B cell (primary cell): Measurements from ENCODE around the gene RPS18. TPM values are rescaled to one million over a fixed set of nuclear protein-coding genes. Genes with fewer than 3 reads are reported as not detected.

Source experiments
- polyA plus RNA-seq: library from polyadenylated mRNA; depleted of rRNA; stranded (reverse); fragments of >200 nt; gene quantifications from 2 replicates; pipeline ENCODE4 v1.2.3, GENCODE V29; 2012
- total RNA-seq, 2 donors: library from RNA; stranded (reverse); fragments of 120-200 nt in 1 of 2; gene quantifications; 1 replicate in 1 of 2; 2 replicates in 1 of 2; pipeline versions ENCODE4 v1.2.3 to v1.2.4, GENCODE V29; 2013 to 2022

Gene RPS18
- total and polyA plus RNA-seq, 2 donors (not counting 1 experiment from before 2014, with no cell fraction given) = 3,830 to 5,829 TPM

Other genes starting within 250 kb of the RPS18 start
- 665 and 702 TPM in 2 replicates for gene HLA-DPA1, start 198.4 kb upstream of the RPS18 start, total RNA-seq
- gene HLA-DPA1, start 198.4 kb upstream of the RPS18 start, polyA plus RNA-seq = 559 and 2,256 TPM in 2 replicates
- gene HLA-DPB1, start 196.1 kb upstream of the RPS18 start, total RNA-seq = 1,068 and 1,104 TPM in 2 replicates
- 921 and 1,578 TPM in 2 replicates for gene HLA-DPB1, start 196.1 kb upstream of the RPS18 start, polyA plus RNA-seq
- gene COL11A2, start 79.6 kb upstream of the RPS18 start, total RNA-seq = 0.39 and 0.66 TPM in 2 replicates
- gene COL11A2, start 79.6 kb upstream of the RPS18 start, polyA plus RNA-seq = 0.82 and 0.88 TPM in 2 replicates
- gene RXRB, start 71.4 kb upstream of the RPS18 start, total RNA-seq = 94.1 and 99.9 TPM in 2 replicates
- 82.3 and 88.3 TPM in 2 replicates for gene RXRB, start 71.4 kb upstream of the RPS18 start, polyA plus RNA-seq
- 26.1 and 29.6 TPM in 2 replicates for gene SLC39A7, start 71.2 kb upstream of the RPS18 start, total RNA-seq
- gene SLC39A7, start 71.2 kb upstream of the RPS18 start, polyA plus RNA-seq = 18.7 and 22.2 TPM in 2 replicates
- 10.8 and 12.9 TPM in 2 replicates for gene HSD17B8, start 67.4 kb upstream of the RPS18 start, total RNA-seq
- gene HSD17B8, start 67.4 kb upstream of the RPS18 start, polyA plus RNA-seq = 12.8 and 25.5 TPM in 2 replicates
- gene RING1, start 63.6 kb upstream of the RPS18 start, total RNA-seq = 43.4 and 44.2 TPM in 2 replicates
- 34.9 and 37.1 TPM in 2 replicates for gene RING1, start 63.6 kb upstream of the RPS18 start, polyA plus RNA-seq
- gene VPS52, start 199 bp upstream of the RPS18 start, total RNA-seq = 100 and 108 TPM in 2 replicates
- 144 and 184 TPM in 2 replicates for gene VPS52, start 199 bp upstream of the RPS18 start, polyA plus RNA-seq
- 44.1 and 46.0 TPM in 2 replicates for gene B3GALT4, start 5.0 kb downstream of the RPS18 start, total RNA-seq
- 4.6 and 10.2 TPM in 2 replicates for gene B3GALT4, start 5.0 kb downstream of the RPS18 start, polyA plus RNA-seq
- 66.4 and 77.2 TPM in 2 replicates for gene WDR46, start 17.2 kb downstream of the RPS18 start, total RNA-seq
- 43.6 and 60.1 TPM in 2 replicates for gene WDR46, start 17.2 kb downstream of the RPS18 start, polyA plus RNA-seq
- 44.7 and 51.1 TPM in 2 replicates for gene PFDN6, start 17.5 kb downstream of the RPS18 start, total RNA-seq
- 33.2 and 34.2 TPM in 2 replicates for gene PFDN6, start 17.5 kb downstream of the RPS18 start, polyA plus RNA-seq
- 94.7 and 98.5 TPM in 2 replicates for gene RGL2, start 26.9 kb downstream of the RPS18 start, total RNA-seq
- gene RGL2, start 26.9 kb downstream of the RPS18 start, polyA plus RNA-seq = 133 and 161 TPM in 2 replicates
- gene TAPBP, start 42.0 kb downstream of the RPS18 start, total RNA-seq = 288 and 302 TPM in 2 replicates
- gene TAPBP, start 42.0 kb downstream of the RPS18 start, polyA plus RNA-seq = 279 and 310 TPM in 2 replicates
- 39.7 and 44.4 TPM in 2 replicates for gene ZBTB22, start 45.7 kb downstream of the RPS18 start, total RNA-seq
- gene ZBTB22, start 45.7 kb downstream of the RPS18 start, polyA plus RNA-seq = 22.0 and 25.9 TPM in 2 replicates
- gene DAXX, start 50.9 kb downstream of the RPS18 start, total RNA-seq = 64.7 and 72.2 TPM in 2 replicates
- gene DAXX, start 50.9 kb downstream of the RPS18 start, polyA plus RNA-seq = 44.8 and 54.3 TPM in 2 replicates
- 0.70 and 0.79 TPM in 2 replicates for gene KIFC1, start 119.7 kb downstream of the RPS18 start, total RNA-seq
- 1.0 and 2.6 TPM in 2 replicates for gene KIFC1, start 119.7 kb downstream of the RPS18 start, polyA plus RNA-seq
- 179 and 198 TPM in 2 replicates for gene PHF1, start 138.9 kb downstream of the RPS18 start, total RNA-seq
- 365 and 548 TPM in 2 replicates for gene PHF1, start 138.9 kb downstream of the RPS18 start, polyA plus RNA-seq
- 134 and 137 TPM in 2 replicates for gene CUTA, start 146.0 kb downstream of the RPS18 start, total RNA-seq
- 181 and 226 TPM in 2 replicates for gene CUTA, start 146.0 kb downstream of the RPS18 start, polyA plus RNA-seq
- 31.4 and 43.0 TPM in 2 replicates for gene SYNGAP1, start 148.0 kb downstream of the RPS18 start, total RNA-seq
- 18.6 and 18.7 TPM in 2 replicates for gene SYNGAP1, start 148.0 kb downstream of the RPS18 start, polyA plus RNA-seq
- 10.4 and 11.8 TPM in 2 replicates for gene ZBTB9, start 182.5 kb downstream of the RPS18 start, total RNA-seq
- gene ZBTB9, start 182.5 kb downstream of the RPS18 start, polyA plus RNA-seq = 2.8 and 2.9 TPM in 2 replicates